NCI-H2196 (cell line): ENCODE results near the gene PSMA6.
"Not testable (repeated sequence)": the region's sequence is repeated elsewhere in the genome, so short reads cannot be mapped to it uniquely, and the experiment has no call there.

Source experiments
- DNase-seq: peaks from one replicate; lab custom pipeline; 2025; ENCODE audit not compliant: unreplicated experiment; lab: John Stamatoyannopoulos, UW

PSMA6 gene

GRCh38 chr14:35292051-35292769, at the start of gene PSMA6:
Gene PSMA6 (plus strand): TSS chr14:35292382. CDS start chr14:35292477, 95 bp downstream.
- peak; percentile 100 for DNase-seq

GRCh38 chr14:35242599-35243311, 49.4 kb upstream of the PSMA6 start:
- DNase-seq, result no peak

GRCh38 chr14:35243956-35244355, 48.2 kb upstream of the PSMA6 start:
- no peak for DNase-seq

GRCh38 chr14:35244542-35244941, 47.6 kb upstream of the PSMA6 start:
- no peak for DNase-seq

- no peak for DNase-seq
Observed at GRCh38 chr14:35245051-35245450, 47.1 kb upstream of the PSMA6 start.

- no peak for DNase-seq
Observed at GRCh38 chr14:35247777-35248475, 44.3 kb upstream of the PSMA6 start.

- no peak for DNase-seq
Observed at GRCh38 chr14:35248476-35248788, 43.8 kb upstream of the PSMA6 start.

- no peak for DNase-seq
Observed at GRCh38 chr14:35250319-35250718, 41.9 kb upstream of the PSMA6 start.

- DNase-seq, result no peak
Observed at GRCh38 chr14:35252451-35252868, 39.7 kb upstream of the PSMA6 start.

GRCh38 chr14:35253056-35253455, 39.1 kb upstream of the PSMA6 start:
- DNase-seq, result not testable (repeated sequence)

- DNase-seq, result not testable (repeated sequence)
Observed at GRCh38 chr14:35254034-35254622, 38.1 kb upstream of the PSMA6 start.

GRCh38 chr14:35254736-35255135, 37.4 kb upstream of the PSMA6 start:
- DNase-seq, result no peak

- DNase-seq, result no peak
Observed at GRCh38 chr14:35255711-35256110, 36.5 kb upstream of the PSMA6 start.

GRCh38 chr14:35257809-35258208, 34.4 kb upstream of the PSMA6 start:
- DNase-seq, result no peak

GRCh38 chr14:35258420-35258819, 33.8 kb upstream of the PSMA6 start:
- DNase-seq, result no peak

- no peak for DNase-seq
Observed at GRCh38 chr14:35261774-35262173, 30.4 kb upstream of the PSMA6 start.

- DNase-seq, result no peak
Observed at GRCh38 chr14:35262436-35262835, 29.7 kb upstream of the PSMA6 start.

GRCh38 chr14:35268946-35269345, 23.2 kb upstream of the PSMA6 start:
- DNase-seq, result no peak

GRCh38 chr14:35274805-35275204, 17.4 kb upstream of the PSMA6 start:
- no peak for DNase-seq

- DNase-seq, result peak; percentile 30
Observed at GRCh38 chr14:35277179-35277578, 15.0 kb upstream of the PSMA6 start.

GRCh38 chr14:35279369-35279768, 12.8 kb upstream of the PSMA6 start:
- DNase-seq, result no peak

- DNase-seq, result no peak
Observed at GRCh38 chr14:35281341-35281740, 10.8 kb upstream of the PSMA6 start.
